ENCODE measurements around the gene NUDT22.
A peak's percentile ranks its signal among the peaks of the same experiment; 100 is the strongest.

The NUDT22 gene, protein sequence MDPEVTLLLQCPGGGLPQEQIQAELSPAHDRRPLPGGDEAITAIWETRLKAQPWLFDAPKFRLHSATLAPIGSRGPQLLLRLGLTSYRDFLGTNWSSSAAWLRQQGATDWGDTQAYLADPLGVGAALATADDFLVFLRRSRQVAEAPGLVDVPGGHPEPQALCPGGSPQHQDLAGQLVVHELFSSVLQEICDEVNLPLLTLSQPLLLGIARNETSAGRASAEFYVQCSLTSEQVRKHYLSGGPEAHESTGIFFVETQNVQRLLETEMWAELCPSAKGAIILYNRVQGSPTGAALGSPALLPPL

GRCh38 chr11:64225608-64226506 lies at the start of gene NUDT22, which contains the start of gene TRPT1:
TSS of gene NUDT22 (plus strand) at chr11:64226274. CDS start at chr11:64226653, 379 bp downstream.
TSS of gene TRPT1 (minus strand) at chr11:64226186. CDS start at chr11:64225860, 326 bp downstream.
- DNase-seq (ENCODE audit: low read depth in 2 of 2): peak; percentile 89 to 95

DNA sequence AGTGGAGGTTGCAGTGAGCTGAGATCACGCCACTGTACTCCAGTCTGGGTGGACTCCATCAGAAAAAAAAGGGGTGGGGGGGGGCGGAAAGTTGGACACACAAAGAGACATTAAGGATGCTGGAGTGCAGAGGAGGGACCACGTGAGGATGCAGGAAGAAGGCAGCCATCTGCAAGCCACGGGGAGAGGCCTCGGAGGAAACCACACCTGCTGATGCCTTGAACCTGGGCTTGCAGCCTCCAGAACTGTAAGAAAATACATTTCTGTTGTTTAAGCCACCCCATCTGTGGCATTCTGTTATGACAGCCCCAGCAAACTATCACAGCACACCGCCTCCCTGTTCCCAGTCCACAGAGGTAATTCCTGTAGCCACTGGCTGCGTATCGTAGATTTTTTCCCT lies 49.3 kb upstream of the NUDT22 start:
- DNase-seq (ENCODE audit: low read depth in 2 of 2): no peak

DNA sequence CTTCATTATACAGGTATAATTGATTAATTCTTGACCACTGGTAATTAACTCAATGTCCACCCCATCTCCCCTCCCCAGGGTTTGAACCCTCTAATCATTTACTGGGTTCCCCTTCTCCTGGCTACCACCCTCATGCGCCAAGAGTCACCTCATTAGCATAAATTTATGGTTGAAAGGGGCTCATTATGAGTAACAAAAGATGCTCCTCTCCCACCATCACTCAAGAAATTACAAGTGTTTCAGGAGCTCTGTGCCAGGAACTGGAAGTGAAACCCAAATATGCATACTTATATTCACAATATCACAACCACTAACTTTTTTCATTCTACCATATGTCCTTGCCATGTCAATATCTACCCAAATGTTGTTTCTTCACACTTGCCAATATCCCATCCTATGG lies 47.9 kb upstream of the NUDT22 start:
- DNase-seq (ENCODE audit: low read depth in 2 of 2): no peak

GRCh38 chr11:64178951-64179639 lies 47.0 kb upstream of the NUDT22 start:
- no peak for DNase-seq (ENCODE audit: low read depth in 2 of 2)

DNA sequence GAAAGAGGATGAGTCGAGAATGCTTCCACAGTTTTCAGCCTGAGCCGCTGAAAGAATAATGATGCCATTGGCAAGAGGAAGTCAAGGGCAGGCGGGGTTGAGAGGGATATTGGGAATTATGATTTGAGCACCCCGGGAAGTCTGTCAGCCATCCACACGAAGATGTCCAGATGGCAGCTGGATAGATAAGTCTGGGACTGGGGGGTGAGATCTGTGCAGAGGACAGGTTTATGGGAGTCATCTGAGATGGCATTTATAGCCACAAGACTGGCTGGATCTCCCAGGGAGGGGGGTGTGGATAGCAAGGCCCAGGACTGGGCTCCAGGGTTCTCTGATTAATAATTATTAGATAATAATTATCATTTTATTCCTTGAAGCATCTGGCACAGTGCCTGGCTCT lies 45.2 kb upstream of the NUDT22 start:
- DNase-seq (ENCODE audit: low read depth in 2 of 2): no peak

DNA sequence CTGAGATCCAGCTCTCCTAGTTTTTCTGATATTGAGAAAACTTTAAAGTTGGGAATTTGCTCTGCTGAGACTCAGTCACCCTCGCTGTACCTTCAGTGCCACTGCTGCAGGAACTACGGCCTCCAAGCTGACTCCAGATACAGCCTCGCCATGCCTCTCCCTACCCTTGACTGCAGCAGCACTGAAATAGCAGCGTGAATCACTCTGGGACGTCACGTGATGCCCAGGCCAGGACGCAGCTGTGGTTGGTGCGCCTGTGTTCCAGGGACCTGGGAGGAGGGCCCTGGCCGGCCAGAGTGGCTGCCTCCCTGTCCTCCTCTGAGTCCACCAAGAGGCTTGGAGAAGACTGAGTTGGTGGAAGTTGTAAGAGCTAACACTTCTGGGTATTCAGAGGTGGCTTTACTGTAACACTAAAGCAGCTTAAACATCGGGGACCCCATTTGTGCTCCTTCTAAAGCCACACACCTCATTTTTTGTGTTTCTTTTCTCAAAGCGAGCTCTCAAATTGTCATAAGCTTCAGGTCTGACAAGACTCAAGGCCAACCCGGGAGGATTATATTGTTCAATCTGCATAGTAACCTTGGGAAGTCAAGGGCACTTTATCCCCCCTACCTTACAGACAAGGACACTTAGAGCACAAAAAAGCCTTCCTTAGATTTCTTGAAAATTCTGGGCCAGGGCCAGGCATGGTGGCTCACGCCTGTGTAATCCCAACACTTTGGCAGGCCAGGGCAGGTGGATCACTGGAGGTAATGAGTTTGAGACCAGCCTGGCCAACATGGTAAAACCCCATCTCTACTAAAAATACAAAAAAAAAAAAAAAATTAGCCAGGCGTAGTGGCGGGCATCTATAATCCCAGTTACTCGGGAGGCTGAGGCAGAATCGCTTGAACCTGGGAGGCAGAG lies 44.3 kb upstream of the NUDT22 start:
- no peak for DNase-seq (ENCODE audit: low read depth in 2 of 2)

GRCh38 chr11:64183890-64184289 lies 42.2 kb upstream of the NUDT22 start:
- DNase-seq (ENCODE audit: low read depth in 2 of 2): no peak

DNA sequence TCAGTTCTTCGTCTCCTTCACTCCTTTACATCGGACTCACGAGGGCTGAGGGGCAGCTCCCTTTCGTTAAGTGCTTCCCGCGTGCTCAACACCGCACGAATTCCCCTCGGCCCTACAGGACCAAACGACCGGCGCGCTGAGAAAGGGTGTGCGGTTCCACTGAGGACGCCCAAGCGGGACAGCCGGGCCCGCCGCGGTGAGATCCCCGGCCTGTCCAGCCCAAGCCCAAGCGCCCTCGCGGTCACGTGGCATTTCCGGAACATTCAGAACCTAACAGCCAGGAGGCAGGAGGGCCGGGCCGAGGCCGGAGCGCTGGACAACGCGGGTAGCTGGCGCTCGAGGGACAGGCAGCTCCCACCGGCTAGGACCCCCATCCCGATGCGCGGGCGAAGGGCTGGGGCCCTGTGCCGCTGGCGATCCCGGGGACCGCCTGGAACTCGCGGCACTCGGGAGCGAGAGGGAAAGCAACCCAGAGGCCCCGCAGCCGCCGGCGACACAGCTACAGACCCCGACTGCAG lies 40.8 kb upstream of the NUDT22 start:
- no peak for DNase-seq (ENCODE audit: low read depth in 2 of 2)

DNA sequence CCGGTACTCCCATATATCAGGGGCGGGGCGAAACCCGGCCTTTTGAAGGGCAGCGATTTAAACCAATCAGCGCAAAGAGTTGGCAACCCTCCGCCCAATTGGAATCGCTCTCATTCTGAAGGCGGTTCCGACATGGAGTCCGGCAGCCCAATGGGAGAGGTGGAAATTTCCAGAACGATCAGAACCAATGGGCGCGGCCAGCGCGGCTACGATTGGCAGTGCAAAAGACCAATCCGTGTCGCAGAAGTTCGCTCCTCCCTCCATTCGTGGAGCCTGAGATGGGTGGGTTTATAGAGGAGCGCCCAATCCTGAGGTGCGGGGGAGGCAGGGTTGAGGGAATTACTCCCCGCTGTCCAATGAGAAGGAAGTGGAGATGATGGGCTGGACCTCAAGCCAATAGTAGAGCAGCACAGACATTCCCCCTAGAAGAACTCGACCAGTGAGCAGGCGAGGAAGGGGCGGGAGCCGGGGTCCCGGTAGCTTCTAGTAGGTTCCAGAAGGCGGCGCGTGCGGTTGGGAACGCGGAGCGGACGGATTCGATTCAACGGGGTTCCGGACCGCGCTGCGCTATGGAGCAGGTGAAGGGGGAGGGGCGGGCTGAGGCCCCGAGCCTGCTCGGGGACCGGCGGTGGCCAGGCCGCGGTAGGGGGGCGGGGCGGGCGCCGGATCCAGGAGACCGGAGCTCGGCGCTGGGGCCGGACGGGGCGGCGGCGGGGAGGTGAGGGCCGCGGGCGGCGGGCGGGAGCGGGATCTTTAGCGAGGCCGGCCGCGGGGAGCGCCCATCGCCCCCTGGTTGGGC lies 40.2 kb upstream of the NUDT22 start, which contains the start of gene STIP1:
Gene STIP1 (plus strand): TSS at position 479 of the 799 bp plus-strand sequence. CDS start 91 bp downstream, at position 570.
- peak; percentile 97 to 98 for DNase-seq (ENCODE audit: low read depth in 2 of 2)

GRCh38 chr11:64186492-64187165 lies 39.4 kb upstream of the NUDT22 start:
- DNase-seq (ENCODE audit: low read depth in 2 of 2): no peak

DNA sequence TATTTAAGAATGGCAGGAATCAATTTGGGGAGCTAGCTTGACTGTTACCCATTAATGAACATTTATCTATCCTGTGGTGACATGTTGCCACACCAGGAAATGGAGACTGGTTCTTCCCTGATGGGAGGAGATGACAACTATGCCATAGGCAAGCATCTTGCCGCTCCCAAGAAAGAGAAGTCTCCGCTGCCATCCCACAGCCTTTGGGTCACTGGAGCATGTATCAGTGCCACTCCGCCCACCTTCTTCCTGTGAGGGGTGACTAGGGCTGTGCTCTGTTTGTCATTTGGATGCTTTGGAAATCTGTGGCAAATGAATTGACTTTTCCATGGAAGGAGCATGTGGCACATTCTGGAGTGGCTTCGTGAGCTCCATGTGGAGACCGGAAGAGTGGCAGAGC lies 33.6 kb upstream of the NUDT22 start:
- no peak for DNase-seq (ENCODE audit: low read depth in 2 of 2)

GRCh38 chr11:64196626-64197025 lies 29.4 kb upstream of the NUDT22 start:
- DNase-seq (ENCODE audit: low read depth in 2 of 2): no peak

DNA sequence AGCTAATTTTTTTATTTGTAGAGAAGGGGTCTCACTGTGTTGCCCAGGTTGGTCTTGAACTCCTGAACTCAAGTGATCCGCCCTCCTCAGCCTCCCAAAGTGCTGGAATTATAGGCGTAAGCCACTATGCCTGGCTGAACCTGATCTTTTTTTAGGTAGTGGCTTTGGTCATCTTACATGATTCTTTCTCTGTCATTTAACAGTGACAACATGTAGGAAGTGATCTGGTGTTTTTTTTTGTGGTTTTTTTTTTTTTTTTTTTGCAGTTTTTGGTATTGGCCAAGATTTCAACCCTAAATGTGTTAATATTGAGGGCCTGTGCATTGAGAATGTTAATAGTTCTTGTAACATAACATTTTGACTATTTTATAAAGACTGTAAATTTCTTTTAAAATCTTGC lies 27.6 kb upstream of the NUDT22 start:
- no peak for DNase-seq (ENCODE audit: low read depth in 2 of 2)

DNA sequence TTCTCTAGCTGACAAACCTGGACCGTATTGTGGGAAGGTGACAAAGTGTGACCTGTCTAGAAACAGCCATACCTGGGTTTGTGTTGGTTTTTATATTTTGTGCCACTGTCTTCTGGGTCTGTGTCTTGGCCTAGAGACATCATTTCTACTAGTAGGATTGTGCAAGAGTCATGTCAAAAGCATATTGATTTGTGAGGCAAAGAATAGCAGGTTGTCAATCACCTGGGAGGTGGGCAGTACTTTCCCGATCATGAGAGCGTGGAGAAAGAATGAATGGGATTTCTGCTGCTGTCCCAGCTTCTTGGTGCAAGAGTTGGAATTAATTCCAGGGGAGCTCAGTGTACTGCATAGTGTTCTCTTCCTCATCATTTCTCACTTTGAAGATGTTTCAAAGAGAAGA lies 24.5 kb upstream of the NUDT22 start:
- DNase-seq (ENCODE audit: low read depth in 2 of 2): no peak

DNA sequence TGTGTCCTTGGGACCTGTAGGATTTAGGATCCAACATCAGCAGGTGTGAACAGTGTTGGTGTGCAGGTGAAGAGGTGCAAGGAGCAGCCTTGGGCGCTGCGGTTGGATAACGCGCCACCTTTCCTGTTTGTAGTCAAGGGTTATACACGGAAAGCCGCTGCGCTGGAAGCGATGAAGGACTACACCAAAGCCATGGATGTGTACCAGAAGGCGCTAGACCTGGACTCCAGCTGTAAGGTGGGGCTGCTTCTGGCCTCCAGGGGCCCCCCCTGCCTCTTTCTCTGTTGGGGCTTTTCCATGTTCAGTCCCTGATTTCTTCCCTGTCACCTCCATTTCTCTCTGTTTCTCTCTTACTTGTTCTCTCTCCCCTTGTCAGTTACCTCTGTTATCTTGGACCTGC lies 23.1 kb upstream of the NUDT22 start:
- no peak for DNase-seq (ENCODE audit: low read depth in 2 of 2)

GRCh38 chr11:64203421-64204079 lies 22.5 kb upstream of the NUDT22 start:
- no peak for DNase-seq (ENCODE audit: low read depth in 2 of 2)

- no peak for DNase-seq (ENCODE audit: low read depth in 2 of 2)
These were observed 22.0 kb upstream of the NUDT22 start for GRCh38 chr11:64204080-64204440.

DNA sequence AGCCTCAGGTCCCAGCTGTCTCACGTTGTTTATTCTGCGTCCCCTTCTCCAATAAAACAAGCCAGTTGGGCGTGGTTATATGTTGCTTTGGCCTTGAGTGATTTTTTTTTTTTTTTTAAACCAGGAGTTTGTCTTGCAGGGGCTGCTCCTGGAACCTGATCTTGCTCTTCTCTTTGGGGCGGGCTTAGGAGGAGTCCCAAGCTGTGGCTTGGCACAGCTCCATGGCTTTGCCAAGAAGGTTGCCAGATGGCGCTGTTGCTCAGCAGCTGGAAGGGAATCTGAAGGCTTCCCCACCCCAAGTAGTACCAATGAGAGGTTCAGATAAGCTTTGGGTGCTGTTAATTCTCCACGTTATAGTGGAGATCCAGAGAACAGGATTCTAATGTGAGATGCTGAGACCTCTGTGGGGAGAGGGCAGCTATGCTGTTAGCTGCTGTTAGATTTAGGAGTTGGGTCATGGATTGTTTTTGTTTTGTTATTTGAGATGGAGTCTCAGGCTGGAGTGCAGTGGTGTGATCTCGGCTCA lies 21.5 kb upstream of the NUDT22 start:
- DNase-seq (ENCODE audit: low read depth in 2 of 2): peak; percentile 52 to 60

Measured in stimulated activated CD4-positive, alpha-beta T cell treated with anti-CD3 and anti-CD28 coated beads, Interleukin-12 subunit alpha, Interleukin-12 subunit beta, amount 100 ng/mL, for 24 hours (primary cell).